Esophagus squamous epithelium (tissue), 4 donors: ENCODE data around the gene C6orf47.

Experiments used
- POLR2A ChIP-seq, 4 donors: fragments of 450-650 bp; IDR thresholded peaks; one replicate each; pipeline ENCODE4 v1.6.1; 2017; ENCODE audit warnings: antibody characterized with exemption in 4 of 4, mild to moderate bottlenecking in 4 of 4, moderate library complexity in 3 of 4
- TF ChIP-seq, protein P1 (sequence below), 6 experiments: fragments of 450-650 bp in 4 of 6; fragments of 200-600 bp in 2 of 6; sonication (generic) in 2 of 6; IDR thresholded peaks; one replicate each; pipeline ENCODE4 v1.5.1; 2016 to 2019; ENCODE audit warnings: antibody characterized with exemption in 6 of 6, mild to moderate bottlenecking in 4 of 6, moderate library complexity in 4 of 6

DNA sequence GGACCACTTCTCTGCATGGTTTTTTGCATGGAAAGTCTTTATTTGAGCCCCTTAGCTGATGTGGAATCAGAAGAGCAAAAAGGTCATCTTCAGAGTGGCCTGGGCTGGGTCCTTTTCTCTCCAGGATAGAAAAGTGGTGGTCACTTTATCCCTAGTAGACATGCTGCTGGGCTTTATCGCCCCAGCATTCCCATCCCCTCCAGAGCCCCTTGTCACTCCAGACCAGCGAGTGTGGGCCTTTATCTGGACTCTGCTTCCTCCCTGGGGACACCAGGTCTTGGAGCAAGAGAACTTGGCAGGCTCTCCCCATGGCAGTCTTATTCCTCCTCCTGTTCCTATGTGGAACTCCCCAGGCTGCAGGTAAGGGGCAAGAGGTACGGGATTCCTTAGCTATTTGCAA, 46.0 kb upstream of the C6orf47 start, which contains the start of gene LY6G6F:
- TF ChIP-seq, protein P1, sequence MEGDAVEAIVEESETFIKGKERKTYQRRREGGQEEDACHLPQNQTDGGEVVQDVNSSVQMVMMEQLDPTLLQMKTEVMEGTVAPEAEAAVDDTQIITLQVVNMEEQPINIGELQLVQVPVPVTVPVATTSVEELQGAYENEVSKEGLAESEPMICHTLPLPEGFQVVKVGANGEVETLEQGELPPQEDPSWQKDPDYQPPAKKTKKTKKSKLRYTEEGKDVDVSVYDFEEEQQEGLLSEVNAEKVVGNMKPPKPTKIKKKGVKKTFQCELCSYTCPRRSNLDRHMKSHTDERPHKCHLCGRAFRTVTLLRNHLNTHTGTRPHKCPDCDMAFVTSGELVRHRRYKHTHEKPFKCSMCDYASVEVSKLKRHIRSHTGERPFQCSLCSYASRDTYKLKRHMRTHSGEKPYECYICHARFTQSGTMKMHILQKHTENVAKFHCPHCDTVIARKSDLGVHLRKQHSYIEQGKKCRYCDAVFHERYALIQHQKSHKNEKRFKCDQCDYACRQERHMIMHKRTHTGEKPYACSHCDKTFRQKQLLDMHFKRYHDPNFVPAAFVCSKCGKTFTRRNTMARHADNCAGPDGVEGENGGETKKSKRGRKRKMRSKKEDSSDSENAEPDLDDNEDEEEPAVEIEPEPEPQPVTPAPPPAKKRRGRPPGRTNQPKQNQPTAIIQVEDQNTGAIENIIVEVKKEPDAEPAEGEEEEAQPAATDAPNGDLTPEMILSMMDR (IDR thresholded peaks at IDR 0.05), result no peak
- TF ChIP-seq POLR2A (IDR thresholded peaks at IDR 0.05), result no peak
